SK-N-MC (cell line): ENCODE data around the gene ANKRD50.

ENCODE experiments used
- EZH2 ChIP-seq: fragments of 200-600 bp; sonication (generic); IDR thresholded peaks from one replicate; pipeline ENCODE4 v1.6.1; 2017; ENCODE audit warnings: antibody characterized with exemption
- POLR2AphosphoS5 ChIP-seq: IDR thresholded peaks from 2 replicates; pipeline ENCODE4 v1.6.1; 2012; ENCODE audit warnings: mild to moderate bottlenecking, low read depth, low read length, borderline replicate concordance

DNA sequence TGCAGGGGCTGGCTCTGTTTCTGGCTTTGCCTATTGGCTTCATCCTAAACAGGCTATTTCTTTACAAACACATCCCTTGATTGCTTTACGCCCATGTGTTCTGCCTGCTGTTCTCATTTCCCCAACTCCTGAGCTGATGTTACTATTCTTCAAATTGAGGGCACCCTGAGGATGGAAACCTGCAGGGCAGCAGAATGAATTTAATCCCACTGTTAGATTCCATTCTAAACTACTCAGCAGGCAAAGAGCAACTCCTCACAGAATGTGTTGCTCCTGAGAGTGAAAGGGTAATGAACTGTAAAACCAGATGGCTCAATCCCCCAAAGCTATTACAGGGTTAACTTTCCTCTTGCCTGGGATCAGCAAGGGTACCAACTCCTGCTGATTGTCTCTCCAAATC, 75.7 kb downstream of the ANKRD50 start:
- TF ChIP-seq EZH2: no peak
- TF ChIP-seq POLR2AphosphoS5: no peak
